IPS-18a (cell line): Measurements from ENCODE around the gene GATAD2B.
"Not testable (repeated sequence)": the region's sequence is repeated elsewhere in the genome, so short reads cannot be mapped to it uniquely, and the experiment has no call there.

Source experiments
- H3K27ac ChIP-seq: one replicate; pipeline ENCODE4 v1.5.1; 2013; ENCODE audit warnings: low read length
- H3K27me3 ChIP-seq: one replicate; pipeline ENCODE4 v1.6.1; 2013; ENCODE audit warnings: mild to moderate bottlenecking, low read length; ENCODE audit not compliant: control insufficient read depth, insufficient read depth
- H3K36me3 ChIP-seq: one replicate; pipeline ENCODE4 v1.6.1; 2013; ENCODE audit warnings: low read depth, low read length; ENCODE audit not compliant: control insufficient read depth
- H3K4me1 ChIP-seq: one replicate; pipeline ENCODE4 v1.6.1; 2013; ENCODE audit warnings: low read depth, low read length; ENCODE audit not compliant: control insufficient read depth
- H3K4me3 ChIP-seq: one replicate; pipeline ENCODE4 v1.5.1; 2013; ENCODE audit warnings: low read length
- H3K9ac ChIP-seq: one replicate; pipeline ENCODE4 v1.6.1; 2013; ENCODE audit warnings: mild to moderate bottlenecking, low read length, moderate library complexity
- H3K9me3 ChIP-seq: one replicate; pipeline ENCODE4 v1.6.1; 2013; ENCODE audit warnings: low read depth, low read length; ENCODE audit not compliant: control insufficient read depth

The GATAD2B gene

GRCh38 chr1:153872934-153873333 lies 49.8 kb downstream of the GATAD2B start:
- no peaks in the 10 kb centered on the region for H3K9me3 ChIP-seq
- H3K4me3 ChIP-seq: no peak overlapping the region
- H3K27me3 ChIP-seq: no peaks in the 10 kb centered on the region
- H3K9ac ChIP-seq: no peak overlapping the region
- H3K4me1 ChIP-seq: peaks cover 11% of the 10 kb centered on the region
- H3K36me3 ChIP-seq: no peaks in the 10 kb centered on the region
- no peak overlapping the region for H3K27ac ChIP-seq

GRCh38 chr1:153872331-153872730 lies 50.4 kb downstream of the GATAD2B start:
- Histone ChIP-seq H3K4me3 (no peak overlapping the region), H3K9me3 (no peaks in the 10 kb centered on the region), H3K4me1 (peaks cover 11% of the 10 kb centered on the region), H3K9ac (no peak overlapping the region), H3K27ac (no peak overlapping the region), H3K36me3 (no peaks in the 10 kb centered on the region), H3K27me3 (no peaks in the 10 kb centered on the region)

- no peak overlapping the region for H3K9ac ChIP-seq
- H3K27me3 ChIP-seq: no peaks in the 10 kb centered on the region
- H3K27ac ChIP-seq: no peak overlapping the region
- no peaks in the 10 kb centered on the region for H3K36me3 ChIP-seq
- H3K4me3 ChIP-seq: no peak overlapping the region
- no peaks in the 10 kb centered on the region for H3K9me3 ChIP-seq
- peaks cover 12% of the 10 kb centered on the region for H3K4me1 ChIP-seq
Observed at GRCh38 chr1:153869486-153869885, 53.3 kb downstream of the GATAD2B start.

DNA sequence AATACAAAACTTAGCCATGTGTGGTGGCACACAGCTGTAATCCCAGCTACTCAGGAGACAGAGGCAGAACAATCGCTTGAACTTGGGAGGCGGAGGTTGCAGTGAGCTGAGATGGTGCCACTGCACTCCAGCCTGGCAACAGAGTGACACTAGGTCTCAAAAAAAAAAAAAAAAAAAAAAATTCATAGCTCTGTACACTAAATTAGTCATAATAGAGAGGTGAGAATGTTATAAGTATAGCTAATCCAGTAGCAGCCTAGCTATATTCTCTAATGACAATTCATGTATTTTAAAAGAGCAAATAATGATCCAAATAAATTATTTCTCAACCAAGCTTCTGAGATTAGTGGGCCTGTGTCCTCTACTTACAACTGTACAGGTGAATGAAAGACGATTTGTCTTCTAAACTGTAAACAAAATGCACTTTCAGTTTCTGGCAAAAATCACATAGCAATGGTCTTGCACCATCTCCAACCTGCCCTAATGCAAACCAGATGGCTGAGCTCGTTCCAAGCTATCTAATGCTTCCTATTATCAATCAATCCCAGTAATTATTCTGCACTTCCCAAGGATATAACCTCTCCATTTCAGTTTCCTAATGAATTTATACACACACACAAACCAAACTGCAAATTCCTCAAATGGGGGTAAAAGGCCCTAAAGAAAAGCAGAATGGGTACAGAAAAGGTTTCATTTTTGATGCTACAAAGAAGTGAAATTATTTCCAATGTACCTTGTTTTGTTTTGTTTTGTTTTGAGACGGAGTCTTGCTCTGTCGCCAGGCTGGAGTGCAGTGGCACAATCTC lies 56.5 kb downstream of the GATAD2B start:
- no peaks in the 10 kb centered on the region for H3K27me3 ChIP-seq
- H3K27ac ChIP-seq: no peak overlapping the region
- no peaks in the 10 kb centered on the region for H3K36me3 ChIP-seq
- no peaks in the 10 kb centered on the region for H3K9me3 ChIP-seq
- H3K9ac ChIP-seq: no peak overlapping the region
- no peak overlapping the region for H3K4me3 ChIP-seq
- H3K4me1 ChIP-seq: peaks cover 6% of the 10 kb centered on the region

DNA sequence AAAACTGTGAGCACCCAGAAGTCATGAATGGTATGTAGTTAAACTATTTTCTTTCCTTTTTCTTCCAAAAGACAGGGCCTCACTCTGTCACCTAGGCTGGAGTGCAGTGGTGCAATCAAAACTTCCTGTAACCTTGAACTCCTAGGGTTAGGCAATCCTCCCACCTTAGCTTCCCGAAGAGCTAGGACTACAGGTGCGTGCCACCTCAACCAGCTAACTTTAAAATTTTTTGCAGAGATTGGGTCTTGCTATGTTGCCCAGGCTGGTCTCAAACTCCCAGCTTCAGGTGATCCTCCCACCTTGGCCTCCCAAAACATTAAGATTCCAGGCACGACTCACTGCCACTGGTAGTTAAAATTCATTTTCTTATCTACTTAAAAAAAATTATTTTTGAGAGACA lies 62.5 kb downstream of the GATAD2B start:
- H3K4me1 ChIP-seq: peaks cover 6% of the 10 kb centered on the region
- H3K27ac ChIP-seq: no peak overlapping the region
- H3K9ac ChIP-seq: no peak overlapping the region
- H3K4me3 ChIP-seq: no peak overlapping the region
- H3K27me3 ChIP-seq: no peaks in the 10 kb centered on the region
- H3K36me3 ChIP-seq: no peaks in the 10 kb centered on the region
- no peaks in the 10 kb centered on the region for H3K9me3 ChIP-seq

- Histone ChIP-seq H3K4me3 (no peak overlapping the region), H3K27me3 (no peaks in the 10 kb centered on the region), H3K9me3 (no peaks in the 10 kb centered on the region), H3K27ac (no peak overlapping the region), H3K9ac (no peak overlapping the region), H3K36me3 (no peaks in the 10 kb centered on the region), H3K4me1 (no peaks in the 10 kb centered on the region)
Observed at GRCh38 chr1:153857505-153857904, 65.3 kb downstream of the GATAD2B start.

- H3K27me3 ChIP-seq: no peaks in the 10 kb centered on the region
- H3K27ac ChIP-seq: no peak overlapping the region
- H3K4me3 ChIP-seq: no peak overlapping the region
- H3K36me3 ChIP-seq: no peaks in the 10 kb centered on the region
- H3K4me1 ChIP-seq: no peaks in the 10 kb centered on the region
- no peak overlapping the region for H3K9ac ChIP-seq
- H3K9me3 ChIP-seq: no peaks in the 10 kb centered on the region
Observed at GRCh38 chr1:153856763-153857162, 66.0 kb downstream of the GATAD2B start.

DNA sequence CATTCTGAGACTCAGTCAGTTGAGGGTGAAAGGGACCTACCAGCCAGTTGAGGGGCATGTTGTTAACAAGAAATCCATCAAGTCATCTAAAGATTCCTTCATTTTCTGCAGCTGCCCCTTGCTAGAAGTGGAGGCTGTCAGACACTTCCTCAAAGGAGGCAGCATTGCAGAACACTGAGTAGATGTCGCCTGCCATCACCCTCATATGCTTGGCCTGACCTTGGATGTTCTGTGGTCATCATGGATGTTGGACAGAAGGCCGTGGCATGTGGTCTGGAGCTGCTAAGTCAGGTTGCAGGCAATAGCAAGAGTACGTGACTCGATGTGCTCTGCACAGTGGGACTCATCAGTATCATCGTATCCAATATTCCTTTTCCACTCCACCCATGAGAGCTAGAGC lies 70.6 kb downstream of the GATAD2B start:
- no peaks in the 10 kb centered on the region for H3K27me3 ChIP-seq
- no peak overlapping the region for H3K27ac ChIP-seq
- no peak overlapping the region for H3K4me3 ChIP-seq
- no peaks in the 10 kb centered on the region for H3K9me3 ChIP-seq
- no peaks in the 10 kb centered on the region for H3K36me3 ChIP-seq
- no peak overlapping the region for H3K9ac ChIP-seq
- no peaks in the 10 kb centered on the region for H3K4me1 ChIP-seq

DNA sequence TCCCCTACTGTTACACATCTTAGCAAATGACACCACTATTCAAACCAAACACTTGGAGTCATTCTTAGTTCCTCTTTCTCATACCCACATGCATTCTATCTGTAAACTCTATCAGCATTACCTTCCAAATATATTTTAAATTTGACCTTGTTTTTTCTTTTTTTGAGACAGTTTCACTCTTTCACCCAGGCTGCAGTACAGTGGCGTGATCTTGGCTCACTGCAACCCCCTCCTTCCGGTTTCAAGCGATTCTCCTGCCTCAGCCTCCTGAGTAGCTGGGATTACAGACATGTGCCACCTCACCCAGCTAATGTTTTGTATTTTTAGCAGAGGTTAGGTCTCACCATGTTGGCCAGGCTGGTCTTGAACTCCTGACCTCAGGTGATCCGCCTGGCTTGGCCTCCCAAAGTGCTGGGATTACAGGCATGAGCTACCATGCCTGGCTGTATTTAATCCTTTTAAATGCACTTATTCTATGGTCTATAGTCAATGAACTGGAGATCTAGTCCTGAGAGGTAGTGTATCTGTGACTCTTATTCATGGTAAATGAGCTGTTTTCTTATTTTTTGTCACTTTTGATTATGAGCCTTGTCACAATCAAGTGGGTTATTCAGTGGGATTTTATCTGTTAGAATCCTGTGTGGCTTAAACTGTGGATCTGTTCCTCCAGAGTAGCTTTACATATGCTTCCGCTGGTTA lies 73.1 kb downstream of the GATAD2B start:
- Histone ChIP-seq H3K9ac (no peak overlapping the region), H3K36me3 (no peaks in the 10 kb centered on the region), H3K9me3 (no peaks in the 10 kb centered on the region), H3K4me3 (no peak overlapping the region), H3K27me3 (no peaks in the 10 kb centered on the region), H3K27ac (no peak overlapping the region), H3K4me1 (no peaks in the 10 kb centered on the region)

DNA sequence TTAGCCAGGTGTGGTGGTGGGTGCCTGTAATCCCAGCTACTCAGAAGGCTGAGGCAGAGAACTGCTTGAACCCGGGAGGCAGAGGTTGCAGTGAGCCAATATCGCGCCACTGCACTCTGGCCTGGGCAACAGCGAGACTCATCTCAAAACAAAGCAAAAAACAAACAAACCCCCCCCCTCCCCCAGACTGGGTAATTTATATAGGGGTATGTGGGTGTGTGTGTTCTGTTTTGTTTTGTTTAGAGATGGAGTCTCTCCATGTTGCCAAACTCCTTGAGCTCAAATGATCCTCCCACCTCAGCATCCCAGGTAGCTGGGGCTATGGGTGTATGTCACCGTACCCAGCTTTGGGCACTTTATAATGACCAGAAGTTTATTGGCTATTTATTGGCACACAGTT lies 74.0 kb downstream of the GATAD2B start:
- no peaks in the 10 kb centered on the region for H3K9me3 ChIP-seq
- H3K27ac ChIP-seq: no peak overlapping the region
- no peak overlapping the region for H3K4me3 ChIP-seq
- H3K4me1 ChIP-seq: no peaks in the 10 kb centered on the region
- no peak overlapping the region for H3K9ac ChIP-seq
- no peaks in the 10 kb centered on the region for H3K36me3 ChIP-seq
- no peaks in the 10 kb centered on the region for H3K27me3 ChIP-seq

- H3K4me1 ChIP-seq: no peaks in the 10 kb centered on the region
- no peak overlapping the region for H3K4me3 ChIP-seq
- H3K9ac ChIP-seq: no peak overlapping the region
- H3K27me3 ChIP-seq: no peaks in the 10 kb centered on the region
- no peak overlapping the region for H3K27ac ChIP-seq
- H3K9me3 ChIP-seq: no peaks in the 10 kb centered on the region
- no peaks in the 10 kb centered on the region for H3K36me3 ChIP-seq
Observed at GRCh38 chr1:153845158-153845557, 77.6 kb downstream of the GATAD2B start.

DNA sequence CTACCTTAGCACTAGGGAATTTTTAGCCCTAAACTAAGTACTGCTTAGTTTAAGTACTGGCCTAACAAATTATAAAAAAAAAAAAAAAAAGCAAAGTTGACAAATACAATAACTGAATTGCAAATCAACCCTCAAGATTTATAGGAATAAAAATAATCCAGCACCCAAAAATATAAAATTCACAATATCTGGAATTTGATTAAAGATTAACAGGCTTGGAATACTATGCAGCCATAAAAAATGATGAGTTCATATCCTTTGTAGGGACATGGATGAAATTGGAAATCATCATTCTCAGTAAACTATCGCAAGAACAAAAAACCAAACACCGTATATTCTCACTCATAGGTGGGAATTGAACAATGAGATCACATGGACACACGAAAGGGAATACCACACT lies 78.4 kb downstream of the GATAD2B start:
- not testable (repeated sequence) for H3K9ac ChIP-seq, H3K27ac ChIP-seq, H3K4me3 ChIP-seq, H3K9me3 ChIP-seq, H3K36me3 ChIP-seq, H3K27me3 ChIP-seq, H3K4me1 ChIP-seq
